Measurements from ENCODE around the gene SERPINA3. TPM values are rescaled to one million over a fixed set of nuclear protein-coding genes. Genes with fewer than 3 reads are reported as not detected.

Gene SERPINA3
- total and polyA plus RNA-seq, 8 donors = 1.1 to 198 (median 1.4) TPM

DNA sequence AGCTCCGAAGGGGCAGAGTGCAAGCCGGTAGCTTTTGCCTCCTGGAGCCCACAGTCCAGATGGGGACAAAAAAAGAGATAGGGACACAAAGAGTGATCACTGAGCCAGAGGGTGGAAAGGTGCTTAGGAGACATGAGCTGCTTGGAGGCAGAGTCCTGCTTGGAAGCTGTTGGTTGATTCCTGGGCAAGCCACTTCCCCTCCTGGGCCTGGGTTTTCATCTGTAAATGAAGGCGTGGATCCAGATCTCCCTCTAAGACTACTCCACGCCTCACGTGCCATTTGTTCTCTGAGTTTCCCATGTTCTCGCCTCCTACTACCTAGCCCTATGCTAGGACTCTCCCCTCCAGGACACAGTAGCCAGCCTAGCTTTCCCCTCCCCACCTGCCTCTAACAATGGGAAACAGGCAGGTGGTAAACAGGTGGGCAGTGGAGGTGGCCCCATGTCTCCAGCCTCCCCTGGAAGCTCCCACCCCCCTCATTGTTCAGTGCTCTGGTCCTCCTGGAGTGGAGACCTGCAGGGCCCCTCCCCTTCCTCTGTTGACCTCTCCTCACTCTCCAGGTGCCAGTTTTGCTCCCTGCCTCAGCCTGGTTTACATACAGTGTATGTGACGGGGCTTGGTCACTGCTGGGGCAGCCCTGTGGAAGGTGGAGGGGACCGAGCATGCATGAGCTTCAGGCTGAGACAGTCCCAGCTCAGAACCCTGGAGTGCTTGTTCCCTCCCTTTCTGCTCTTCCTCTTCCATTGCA lies 3.8 kb downstream of the SERPINA3 start:
- DNase-seq = no peak
- Histone ChIP-seq H3K27me3 (no peaks in the 10 kb centered on the region), H3K4me3 (no peak overlapping the region), H3K36me3 (no peaks in the 10 kb centered on the region), H3K9me3 (peaks cover 0 to 38% of the 10 kb centered on the region in 2 donors), H3K27ac (no peak overlapping the region), H3K4me1 (no peaks in the 10 kb centered on the region)
- TF ChIP-seq, protein P1, sequence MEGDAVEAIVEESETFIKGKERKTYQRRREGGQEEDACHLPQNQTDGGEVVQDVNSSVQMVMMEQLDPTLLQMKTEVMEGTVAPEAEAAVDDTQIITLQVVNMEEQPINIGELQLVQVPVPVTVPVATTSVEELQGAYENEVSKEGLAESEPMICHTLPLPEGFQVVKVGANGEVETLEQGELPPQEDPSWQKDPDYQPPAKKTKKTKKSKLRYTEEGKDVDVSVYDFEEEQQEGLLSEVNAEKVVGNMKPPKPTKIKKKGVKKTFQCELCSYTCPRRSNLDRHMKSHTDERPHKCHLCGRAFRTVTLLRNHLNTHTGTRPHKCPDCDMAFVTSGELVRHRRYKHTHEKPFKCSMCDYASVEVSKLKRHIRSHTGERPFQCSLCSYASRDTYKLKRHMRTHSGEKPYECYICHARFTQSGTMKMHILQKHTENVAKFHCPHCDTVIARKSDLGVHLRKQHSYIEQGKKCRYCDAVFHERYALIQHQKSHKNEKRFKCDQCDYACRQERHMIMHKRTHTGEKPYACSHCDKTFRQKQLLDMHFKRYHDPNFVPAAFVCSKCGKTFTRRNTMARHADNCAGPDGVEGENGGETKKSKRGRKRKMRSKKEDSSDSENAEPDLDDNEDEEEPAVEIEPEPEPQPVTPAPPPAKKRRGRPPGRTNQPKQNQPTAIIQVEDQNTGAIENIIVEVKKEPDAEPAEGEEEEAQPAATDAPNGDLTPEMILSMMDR (IDR thresholded peaks at IDR 0.05) = no peak
- intact Hi-C loops (cut with DNase I) = no loop called here
- no peak for ATAC-seq

DNA sequence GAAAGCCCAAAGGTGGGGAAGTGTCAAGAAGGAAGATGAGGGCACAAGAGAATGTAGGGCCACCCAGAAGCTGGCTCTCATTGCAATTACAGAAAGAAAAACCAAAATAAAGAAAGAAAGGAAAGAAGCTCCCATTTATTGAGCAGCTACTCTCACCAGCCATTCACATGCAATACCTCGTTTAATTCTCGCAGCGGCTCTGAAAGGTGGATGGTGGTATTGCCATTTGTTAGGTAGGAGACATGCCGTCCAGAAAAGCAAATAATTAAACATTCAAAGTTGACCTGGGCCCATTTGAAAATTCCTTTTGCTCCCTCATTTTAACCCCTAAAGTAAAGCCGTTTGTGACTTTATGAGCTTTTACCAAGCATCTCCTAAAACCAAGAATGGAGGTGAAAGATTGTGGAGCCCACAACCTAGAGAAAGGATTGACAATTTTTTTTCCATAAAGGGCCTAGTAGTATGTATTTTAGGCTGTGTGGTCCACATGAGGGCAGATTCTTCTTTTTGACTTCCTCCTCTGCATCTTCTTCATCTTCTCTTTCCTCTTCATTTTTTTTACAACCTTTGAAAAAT lies 5.3 kb downstream of the SERPINA3 start:
- Histone ChIP-seq H3K36me3 (no peaks in the 10 kb centered on the region), H3K4me3 (no peak overlapping the region), H3K9me3 (peaks cover 0 to 38% of the 10 kb centered on the region in 2 donors), H3K27me3 (no peaks in the 10 kb centered on the region), H3K27ac (no peak overlapping the region), H3K4me1 (no peaks in the 10 kb centered on the region)
- intact Hi-C loops (cut with DNase I) = no loop called here
- DNase-seq (no peak), ATAC-seq (no peak)
- TF ChIP-seq, protein P1 (IDR thresholded peaks at IDR 0.05) = no peak

DNA sequence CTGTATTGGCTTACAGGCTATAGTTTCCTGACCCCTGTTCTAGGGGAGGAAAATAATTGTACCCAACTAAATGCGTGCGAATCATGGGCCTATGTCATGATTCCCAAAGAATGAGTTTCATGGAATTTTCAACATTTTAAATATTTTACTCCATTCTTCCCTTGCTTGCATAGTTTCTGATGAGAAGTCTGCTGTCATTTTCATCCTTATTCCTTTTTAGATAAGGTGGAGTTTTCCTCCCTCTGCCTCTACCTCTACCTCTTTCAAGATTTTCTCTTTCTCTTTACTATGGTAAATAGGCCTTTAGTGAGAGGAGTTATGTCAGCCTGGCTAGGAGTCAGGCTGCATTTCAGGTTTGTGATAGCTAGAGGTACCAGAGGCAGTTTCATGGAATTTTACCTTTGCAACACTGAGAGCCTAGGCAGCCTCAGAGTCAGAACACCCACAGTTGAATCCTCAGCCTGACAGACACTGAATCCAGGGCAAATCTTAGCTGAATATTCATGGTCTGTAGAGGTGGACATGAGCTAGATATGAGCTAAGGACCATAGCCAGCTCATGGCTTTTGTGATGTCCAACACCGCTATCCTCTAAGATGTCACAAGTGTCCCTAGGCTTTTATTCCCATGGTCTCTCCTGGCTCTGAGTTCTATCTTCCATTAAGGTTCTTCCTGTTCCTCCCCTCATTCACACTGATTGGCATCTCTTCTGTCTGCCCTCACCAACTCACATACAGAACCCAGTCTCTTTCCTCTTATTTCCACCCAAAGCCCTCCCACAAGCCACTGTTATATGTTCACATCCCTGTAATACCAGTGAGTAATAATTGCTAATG lies 6.0 kb downstream of the SERPINA3 start:
- Histone ChIP-seq H3K9me3 (peaks cover 0 to 38% of the 10 kb centered on the region in 2 donors), H3K4me3 (no peak overlapping the region), H3K27ac (no peak overlapping the region), H3K36me3 (no peaks in the 10 kb centered on the region), H3K27me3 (no peaks in the 10 kb centered on the region), H3K4me1 (no peaks in the 10 kb centered on the region)
- ATAC-seq (no peak), DNase-seq (no peak)
- intact Hi-C loops (cut with DNase I) = no loop called here
- TF ChIP-seq, protein P1 (IDR thresholded peaks at IDR 0.05) = no peak

DNA sequence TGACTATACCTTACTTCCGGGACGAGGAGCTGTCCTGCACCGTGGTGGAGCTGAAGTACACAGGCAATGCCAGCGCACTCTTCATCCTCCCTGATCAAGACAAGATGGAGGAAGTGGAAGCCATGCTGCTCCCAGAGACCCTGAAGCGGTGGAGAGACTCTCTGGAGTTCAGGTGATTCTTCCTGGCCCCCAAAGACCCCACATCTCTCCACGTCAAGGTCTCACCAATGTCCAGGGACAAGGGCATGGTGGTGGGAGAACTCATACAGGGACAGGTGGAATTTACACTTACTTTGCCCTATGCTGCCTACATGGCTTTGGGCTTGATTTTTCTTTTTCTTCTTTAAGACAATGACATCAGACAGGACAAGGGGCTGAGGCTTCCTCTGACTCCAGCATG lies 7.1 kb downstream of the SERPINA3 start:
- H3K4me1 ChIP-seq = no peaks in the 10 kb centered on the region
- H3K36me3 ChIP-seq = no peaks in the 10 kb centered on the region
- peaks cover 0 to 10% of the 10 kb centered on the region in 2 donors for H3K27me3 ChIP-seq
- H3K4me3 ChIP-seq = no peak overlapping the region
- DNase-seq = no peak
- intact Hi-C loops (cut with DNase I) = no loop called here
- no peak for ATAC-seq
- H3K9me3 ChIP-seq = peaks cover 0 to 38% of the 10 kb centered on the region in 2 donors
- TF ChIP-seq, protein P1 (IDR thresholded peaks at IDR 0.05) = no peak
- H3K27ac ChIP-seq = no peak overlapping the region

DNA sequence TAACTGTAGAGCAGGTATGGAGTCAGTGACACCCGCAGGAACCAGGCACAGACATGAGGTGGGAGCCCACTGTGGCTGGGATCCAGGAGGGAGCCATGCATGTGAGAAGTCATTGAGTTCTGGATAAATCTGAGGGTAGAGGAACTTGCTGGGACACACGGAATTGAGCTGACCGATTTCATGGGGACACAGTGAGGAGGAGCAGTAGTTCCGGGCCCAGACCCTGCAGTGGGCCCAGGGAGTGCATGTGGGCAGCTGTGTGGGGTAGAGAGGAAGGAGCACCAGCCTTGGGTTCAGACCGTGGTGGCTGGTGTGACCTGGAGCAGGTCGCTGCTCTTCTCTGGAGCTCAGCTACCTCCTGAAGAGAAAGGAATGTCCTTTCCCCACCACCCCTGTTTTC lies 8.4 kb downstream of the SERPINA3 start:
- no peak for DNase-seq
- Histone ChIP-seq H3K27ac (no peak overlapping the region), H3K9me3 (peaks cover 0 to 38% of the 10 kb centered on the region in 2 donors), H3K36me3 (no peaks in the 10 kb centered on the region), H3K4me1 (no peaks in the 10 kb centered on the region), H3K27me3 (peaks cover 0 to 10% of the 10 kb centered on the region in 2 donors), H3K4me3 (no peak overlapping the region)
- ATAC-seq = no peak
- TF ChIP-seq, protein P1 (IDR thresholded peaks at IDR 0.05) = no peak
- intact Hi-C loops (cut with DNase I) = no loop called here
